AG09319 (cell line): ENCODE results near the gene ARHGEF26.

Experiments used
- DNase-seq: peaks from one replicate; pipeline ENCODE4 v3.0.0-alpha.2; 2010; ENCODE audit warnings: low read depth; ENCODE audit errors: extremely low read depth
- TF ChIP-seq, protein P1 (sequence below): IDR thresholded peaks from 2 replicates; pipeline ENCODE4 v1.5.1; 2011; ENCODE audit warnings: low read depth, mild to moderate bottlenecking, inconsistent platforms, low read length, moderate library complexity

Gene ARHGEF26

GRCh38 chr3:154197751-154198150, 76.6 kb downstream of the ARHGEF26 start:
- no peak for DNase-seq

DNA sequence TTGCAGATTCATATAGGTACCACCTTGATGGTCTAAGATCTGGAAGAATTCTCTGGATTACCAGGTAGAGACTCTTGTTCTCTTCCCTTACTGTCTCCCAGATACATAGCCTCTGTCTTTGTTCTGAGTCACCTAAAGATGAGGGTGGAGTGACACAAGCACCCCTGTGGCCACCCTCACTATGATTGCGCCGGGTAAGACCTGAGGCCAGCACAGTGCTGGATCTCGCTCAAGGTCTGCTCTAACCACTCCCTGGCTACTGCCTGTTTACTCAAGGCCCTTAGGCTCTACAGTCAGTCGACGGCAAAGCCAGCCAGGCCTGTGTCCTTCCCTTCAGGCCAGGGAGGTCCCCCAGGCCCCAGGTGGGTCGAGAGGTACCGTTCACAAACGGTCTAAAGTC, 88.3 kb downstream of the ARHGEF26 start:
- no peak for DNase-seq
- TF ChIP-seq, protein P1, sequence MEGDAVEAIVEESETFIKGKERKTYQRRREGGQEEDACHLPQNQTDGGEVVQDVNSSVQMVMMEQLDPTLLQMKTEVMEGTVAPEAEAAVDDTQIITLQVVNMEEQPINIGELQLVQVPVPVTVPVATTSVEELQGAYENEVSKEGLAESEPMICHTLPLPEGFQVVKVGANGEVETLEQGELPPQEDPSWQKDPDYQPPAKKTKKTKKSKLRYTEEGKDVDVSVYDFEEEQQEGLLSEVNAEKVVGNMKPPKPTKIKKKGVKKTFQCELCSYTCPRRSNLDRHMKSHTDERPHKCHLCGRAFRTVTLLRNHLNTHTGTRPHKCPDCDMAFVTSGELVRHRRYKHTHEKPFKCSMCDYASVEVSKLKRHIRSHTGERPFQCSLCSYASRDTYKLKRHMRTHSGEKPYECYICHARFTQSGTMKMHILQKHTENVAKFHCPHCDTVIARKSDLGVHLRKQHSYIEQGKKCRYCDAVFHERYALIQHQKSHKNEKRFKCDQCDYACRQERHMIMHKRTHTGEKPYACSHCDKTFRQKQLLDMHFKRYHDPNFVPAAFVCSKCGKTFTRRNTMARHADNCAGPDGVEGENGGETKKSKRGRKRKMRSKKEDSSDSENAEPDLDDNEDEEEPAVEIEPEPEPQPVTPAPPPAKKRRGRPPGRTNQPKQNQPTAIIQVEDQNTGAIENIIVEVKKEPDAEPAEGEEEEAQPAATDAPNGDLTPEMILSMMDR: no peak

More at GRCh38 chr3:154197751-154198150, 76.6 kb downstream of the ARHGEF26 start:
- TF ChIP-seq, protein P1: no peak

DNA sequence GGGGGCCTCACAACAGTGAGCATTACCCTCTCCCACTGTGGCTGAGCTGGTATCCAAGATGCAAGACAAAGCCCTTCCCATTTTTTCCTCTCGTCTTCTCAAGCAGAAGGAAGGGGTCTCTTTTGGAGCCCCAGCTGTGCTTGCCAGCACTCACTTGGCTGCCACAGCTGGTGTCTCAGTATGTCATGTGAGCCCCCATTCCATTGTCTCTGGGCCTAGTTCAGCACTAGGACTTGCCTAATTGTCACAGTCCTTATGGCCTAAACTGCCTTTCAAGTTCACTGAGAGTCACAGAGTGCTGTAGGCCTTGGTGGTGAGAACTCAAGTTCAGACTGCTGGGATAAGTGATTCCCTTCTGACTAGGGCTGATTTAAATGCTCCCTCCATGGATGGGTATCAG, 89.8 kb downstream of the ARHGEF26 start:
- no peak for DNase-seq
- TF ChIP-seq, protein P1: no peak

DNA sequence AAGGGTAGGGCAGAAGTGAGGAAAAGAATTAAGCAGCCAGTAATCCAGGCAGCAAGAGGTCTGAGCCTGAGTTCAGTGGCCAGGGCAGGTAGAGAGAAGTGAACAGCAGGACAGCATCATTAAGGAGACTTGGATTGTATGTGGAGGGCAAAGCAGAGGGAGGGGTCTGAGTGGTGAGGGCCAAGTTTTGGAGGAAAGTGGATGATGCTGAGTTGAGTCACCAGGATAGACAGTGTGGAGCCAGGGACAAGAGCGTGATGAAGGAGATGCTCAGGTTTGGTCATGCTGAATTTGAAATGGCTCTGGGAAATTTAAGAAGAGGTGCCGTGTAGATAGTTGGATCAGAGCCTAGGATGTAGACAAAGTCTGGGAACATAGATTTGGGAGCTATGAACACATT, 93.1 kb downstream of the ARHGEF26 start:
- DNase-seq: no peak
- TF ChIP-seq, protein P1: no peak

DNA sequence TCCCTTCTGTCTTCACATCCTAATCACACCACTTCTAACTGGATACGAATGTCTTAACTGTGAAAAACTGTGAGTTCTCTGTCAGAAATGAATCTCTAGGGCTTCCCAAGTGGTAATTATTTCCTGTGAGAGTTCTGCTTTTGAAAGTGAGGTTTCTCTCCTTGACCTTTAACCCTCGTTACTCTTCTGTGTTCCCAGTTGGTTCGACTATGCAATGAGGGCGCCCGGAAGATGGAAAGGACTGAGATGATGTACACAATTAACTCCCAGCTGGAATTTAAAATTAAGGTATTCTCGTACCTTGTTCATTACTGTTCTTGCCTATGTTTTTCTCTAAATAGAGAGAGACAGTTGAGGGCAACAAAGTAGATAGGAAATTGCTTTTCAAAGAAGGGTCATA, 96.5 kb downstream of the ARHGEF26 start:
- no peak for DNase-seq
- TF ChIP-seq, protein P1: no peak

GRCh38 chr3:154218728-154219127, 97.5 kb downstream of the ARHGEF26 start:
- no peak for DNase-seq
- TF ChIP-seq, protein P1: no peak

DNA sequence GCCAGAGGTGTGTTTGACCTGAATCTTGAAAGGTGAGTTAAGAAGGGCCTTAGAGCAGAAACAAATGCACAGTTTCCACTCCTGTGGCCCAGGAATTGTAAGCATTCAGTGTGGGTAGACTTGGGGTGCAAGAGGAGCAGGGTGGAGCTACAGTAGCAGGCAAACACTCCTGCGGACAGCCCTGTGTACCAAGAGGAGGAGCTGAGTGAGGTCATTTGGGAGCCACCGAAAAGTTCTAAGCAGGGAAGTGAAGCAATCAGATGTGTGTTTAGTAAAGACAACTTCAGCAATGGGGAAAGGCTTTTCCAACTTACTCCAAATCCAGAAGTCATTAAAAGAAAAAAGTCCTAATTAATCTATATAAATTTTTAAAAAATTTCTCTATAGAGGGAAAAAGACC, 99.3 kb downstream of the ARHGEF26 start:
- TF ChIP-seq, protein P1: no peak
- no peak for DNase-seq

GRCh38 chr3:154223519-154223918, 102.3 kb downstream of the ARHGEF26 start:
- TF ChIP-seq, protein P1: no peak
- DNase-seq: no peak
